K562 (cell line): ENCODE measurements around the gene CREG2. TPM values are rescaled to one million over a fixed set of nuclear protein-coding genes. Genes with fewer than 3 reads are reported as not detected.

Experiments used
- ZKSCAN8 ChIP-seq: fragments of 200-800 bp; sonication (Bioruptor generic); IDR thresholded peaks from 2 replicates; pipeline ENCODE4 v1.6.1; 2016; ENCODE audit warnings: missing genetic modification characterization, missing compliant biosample characterization
- polyA plus RNA-seq, 8 experiments: library from polyadenylated mRNA; depleted of rRNA in 4 of 8; stranded (reverse) in 5 of 8; unstranded in 3 of 8; fragments of >200 nt; fragmentation: Nextera tagmentation in 2 of 8; fragmentation: Illumina TruSeq in 1 of 8; extraction: Ambion mirVana in 2 of 8; extraction: Trizol in 1 of 8; gene quantifications; 2 replicates each; pipeline versions ENCODE4 v1.2.1 to v1.2.3, GENCODE V29; 2011 to 2014; ENCODE audit warnings: inconsistent platforms in 1 of 8, missing spikeins in 1 of 8
- total RNA-seq, 7 experiments: library from RNA; depleted of rRNA in 6 of 7; stranded (reverse); fragments of >200 nt in 6 of 7; fragmentation: Illumina TruSeq in 2 of 7; extraction: Trizol in 2 of 7; gene quantifications; 2 replicates each; pipeline versions ENCODE4 v1.2.1 to v1.2.3, GENCODE V29; 2011 to 2021; ENCODE audit warnings: low replicate concordance in 1 of 7
- TF ChIP-seq, protein P1 (sequence below): IDR thresholded peaks from 2 replicates; pipeline ENCODE4 v1.6.1; 2011; ENCODE audit warnings: borderline replicate concordance, low read depth, mild to moderate bottlenecking, moderate library complexity, low read length; ENCODE audit not compliant: insufficient read depth, poor library complexity, severe bottlenecking
- TF ChIP-seq, protein P2 (sequence below), 3 experiments: IDR thresholded peaks in 2 of 3; conservative IDR thresholded peaks in 1 of 3; 2 replicates each; pipeline ENCODE4 v1.5.1; 2011 to 2012; ENCODE audit warnings: low read length in 3 of 3, mild to moderate bottlenecking in 3 of 3, control low read depth in 2 of 3, improper control_type of control experiment in 1 of 3, inconsistent platforms in 1 of 3, low read depth in 1 of 3, mixed read lengths in 1 of 3, moderate library complexity in 1 of 3; ENCODE audit not compliant: insufficient read depth in 2 of 3

The CREG2 gene
- total and polyA plus RNA-seq, 9 of the 15 experiments (the other 6 are each of a cell fraction or from before 2014, with no cell fraction given), result not detected

DNA sequence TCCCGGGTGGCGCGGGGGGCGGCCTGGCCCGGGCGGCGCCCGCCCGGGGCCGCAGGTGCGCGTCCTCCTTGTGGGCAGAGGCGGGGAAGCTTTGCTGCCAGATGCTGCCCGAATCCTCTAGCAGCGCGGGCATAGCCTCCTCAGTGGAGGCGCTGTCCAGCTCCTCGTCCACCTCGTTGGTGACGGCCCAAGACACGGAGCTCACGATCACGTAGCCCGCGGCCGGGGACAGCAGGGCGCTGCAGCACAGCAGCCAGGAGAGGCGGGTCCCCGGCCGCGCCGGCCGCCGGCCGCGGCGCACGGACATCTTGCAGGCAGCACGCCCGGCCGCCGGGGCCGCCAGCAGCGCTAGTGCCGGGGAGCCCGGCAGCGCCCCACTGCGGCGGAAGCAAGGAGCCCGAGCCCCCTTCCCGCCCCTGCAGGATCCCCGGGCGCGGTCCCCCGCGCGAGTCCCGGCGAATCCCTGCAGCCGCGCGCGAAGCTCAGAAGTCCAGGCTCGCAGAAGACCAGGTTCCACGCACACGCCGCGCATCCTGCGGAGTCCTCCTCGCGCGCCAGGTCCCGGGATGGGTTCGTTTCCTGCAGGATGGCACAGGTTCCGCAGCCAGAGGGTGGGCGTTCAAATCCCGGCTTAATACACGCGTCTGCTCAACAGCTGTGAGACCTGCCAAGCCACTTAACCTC is at the start of gene CREG2 (continued):
- TF ChIP-seq, protein P1, sequence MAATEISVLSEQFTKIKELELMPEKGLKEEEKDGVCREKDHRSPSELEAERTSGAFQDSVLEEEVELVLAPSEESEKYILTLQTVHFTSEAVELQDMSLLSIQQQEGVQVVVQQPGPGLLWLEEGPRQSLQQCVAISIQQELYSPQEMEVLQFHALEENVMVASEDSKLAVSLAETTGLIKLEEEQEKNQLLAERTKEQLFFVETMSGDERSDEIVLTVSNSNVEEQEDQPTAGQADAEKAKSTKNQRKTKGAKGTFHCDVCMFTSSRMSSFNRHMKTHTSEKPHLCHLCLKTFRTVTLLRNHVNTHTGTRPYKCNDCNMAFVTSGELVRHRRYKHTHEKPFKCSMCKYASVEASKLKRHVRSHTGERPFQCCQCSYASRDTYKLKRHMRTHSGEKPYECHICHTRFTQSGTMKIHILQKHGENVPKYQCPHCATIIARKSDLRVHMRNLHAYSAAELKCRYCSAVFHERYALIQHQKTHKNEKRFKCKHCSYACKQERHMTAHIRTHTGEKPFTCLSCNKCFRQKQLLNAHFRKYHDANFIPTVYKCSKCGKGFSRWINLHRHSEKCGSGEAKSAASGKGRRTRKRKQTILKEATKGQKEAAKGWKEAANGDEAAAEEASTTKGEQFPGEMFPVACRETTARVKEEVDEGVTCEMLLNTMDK, result peak; percentile 29
- TF ChIP-seq, protein P2, sequence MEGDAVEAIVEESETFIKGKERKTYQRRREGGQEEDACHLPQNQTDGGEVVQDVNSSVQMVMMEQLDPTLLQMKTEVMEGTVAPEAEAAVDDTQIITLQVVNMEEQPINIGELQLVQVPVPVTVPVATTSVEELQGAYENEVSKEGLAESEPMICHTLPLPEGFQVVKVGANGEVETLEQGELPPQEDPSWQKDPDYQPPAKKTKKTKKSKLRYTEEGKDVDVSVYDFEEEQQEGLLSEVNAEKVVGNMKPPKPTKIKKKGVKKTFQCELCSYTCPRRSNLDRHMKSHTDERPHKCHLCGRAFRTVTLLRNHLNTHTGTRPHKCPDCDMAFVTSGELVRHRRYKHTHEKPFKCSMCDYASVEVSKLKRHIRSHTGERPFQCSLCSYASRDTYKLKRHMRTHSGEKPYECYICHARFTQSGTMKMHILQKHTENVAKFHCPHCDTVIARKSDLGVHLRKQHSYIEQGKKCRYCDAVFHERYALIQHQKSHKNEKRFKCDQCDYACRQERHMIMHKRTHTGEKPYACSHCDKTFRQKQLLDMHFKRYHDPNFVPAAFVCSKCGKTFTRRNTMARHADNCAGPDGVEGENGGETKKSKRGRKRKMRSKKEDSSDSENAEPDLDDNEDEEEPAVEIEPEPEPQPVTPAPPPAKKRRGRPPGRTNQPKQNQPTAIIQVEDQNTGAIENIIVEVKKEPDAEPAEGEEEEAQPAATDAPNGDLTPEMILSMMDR (IDR thresholded peaks at IDR 0.05 in 2 of 3, conservative IDR thresholded peaks at IDR 0.05 in 1 of 3; ENCODE audit: insufficient read depth in 2 of 3, low read depth in 1 of 3, low read length in 3 of 3), result peak in 2 of 3 experiments; percentile 26 to 75; a peak in 3 of 6 replicates
- TF ChIP-seq ZKSCAN8 (CRISPR knock-in tag), result no peak
